Astrocyte (in vitro differentiated cells and primary cell): ENCODE data around the gene BCR. TPM values are rescaled to one million over a fixed set of nuclear protein-coding genes. Genes with fewer than 3 reads are reported as not detected.
A peak's percentile ranks its signal among the peaks of the same experiment; 100 is the strongest.

Experiments used
- DNase-seq: peaks from one replicate; pipeline ENCODE4 v3.0.0-alpha.2; 2010; ENCODE audit warnings: low read depth
- FAIRE-seq: peaks from 2 replicates; lab custom pipeline; 2011; peaks lifted over from hg19 to GRCh38; lab: Jason Lieb, UNC
- H2AFZ ChIP-seq: 2 replicates; pipeline ENCODE4 v1.6.0; 2012; ENCODE audit warnings: low read depth, low read length, inconsistent platforms
- H3K27ac ChIP-seq: 2 replicates; pipeline ENCODE4 v1.5.1; 2011; ENCODE audit warnings: low read depth, low read length, inconsistent platforms
- H3K27me3 ChIP-seq: 2 replicates; pipeline ENCODE4 v1.6.0; 2011; ENCODE audit warnings: low read length, inconsistent platforms; ENCODE audit not compliant: insufficient read depth
- H3K36me3 ChIP-seq: 2 replicates; pipeline ENCODE4 v1.5.1; 2011; ENCODE audit warnings: low read length, inconsistent platforms; ENCODE audit not compliant: insufficient read depth
- H3K4me1 ChIP-seq: 2 replicates; pipeline ENCODE4 v1.5.1; 2011; ENCODE audit warnings: low read length, inconsistent platforms; ENCODE audit not compliant: insufficient read depth
- H3K4me2 ChIP-seq: 2 replicates; pipeline ENCODE4 v1.6.0; 2012; ENCODE audit warnings: low read length, inconsistent platforms
- H3K4me3 ChIP-seq: 2 replicates; pipeline ENCODE4 v1.5.1; 2011; ENCODE audit warnings: low read depth, mild to moderate bottlenecking, low read length, inconsistent platforms; ENCODE audit not compliant: insufficient read depth
- H3K79me2 ChIP-seq: 2 replicates; pipeline ENCODE4 v1.6.0; 2012; ENCODE audit warnings: mild to moderate bottlenecking, low read length, inconsistent platforms; ENCODE audit not compliant: insufficient read depth
- H3K9ac ChIP-seq: 2 replicates; pipeline ENCODE4 v1.6.0; 2012; ENCODE audit warnings: mild to moderate bottlenecking, low read length, inconsistent platforms
- H3K9me3 ChIP-seq: 2 replicates; pipeline ENCODE4 v1.5.1; 2012; ENCODE audit warnings: low read depth, mild to moderate bottlenecking, low read length, inconsistent platforms; ENCODE audit not compliant: insufficient read depth
- H4K20me1 ChIP-seq: 2 replicates; pipeline ENCODE4 v1.6.0; 2012; ENCODE audit warnings: low read length, inconsistent platforms; ENCODE audit not compliant: insufficient read depth
- H3K27ac Mint-ChIP-seq: one replicate; pipeline ENCODE4 v1.8.0; 2021; ENCODE audit warnings: mild to moderate bottlenecking, mixed read lengths; ENCODE audit not compliant: unreplicated experiment
- H3K27me3 Mint-ChIP-seq: one replicate; pipeline ENCODE4 v1.8.0; 2021; ENCODE audit warnings: low read depth, mixed read lengths; ENCODE audit not compliant: unreplicated experiment
- H3K36me3 Mint-ChIP-seq: one replicate; pipeline ENCODE4 v1.8.0; 2021; ENCODE audit warnings: low read depth, mixed read lengths; ENCODE audit not compliant: unreplicated experiment
- H3K4me1 Mint-ChIP-seq: one replicate; pipeline ENCODE4 v1.8.0; 2021; ENCODE audit warnings: low read depth, mixed read lengths; ENCODE audit not compliant: unreplicated experiment
- H3K4me3 Mint-ChIP-seq: one replicate; pipeline ENCODE4 v1.8.0; 2021; ENCODE audit warnings: mild to moderate bottlenecking, moderate library complexity, mixed read lengths; ENCODE audit not compliant: unreplicated experiment
- H3K9me3 Mint-ChIP-seq: one replicate; pipeline ENCODE4 v1.8.0; 2021; ENCODE audit warnings: mild to moderate bottlenecking, mixed read lengths; ENCODE audit not compliant: unreplicated experiment
- CTCF ChIP-seq: IDR thresholded peaks from 2 replicates; pipeline ENCODE4 v1.5.1; 2011; ENCODE audit warnings: low read depth, mild to moderate bottlenecking, inconsistent platforms, low read length, moderate library complexity; ENCODE audit not compliant: insufficient read depth
- EZH2 ChIP-seq: IDR thresholded peaks from 2 replicates; pipeline ENCODE4 v1.6.1; 2012; ENCODE audit warnings: mild to moderate bottlenecking, low read length, inconsistent platforms; ENCODE audit not compliant: insufficient read depth
- total RNA-seq: library from RNA; stranded (reverse); gene quantifications from 2 replicates; pipeline ENCODE4 v1.2.1, GENCODE V29; 2021

Gene BCR
- total RNA-seq, 1 donor from 2014 or later = 48.9 TPM

- Histone ChIP-seq H3K27me3 (no peaks in the 10 kb centered on the region), H3K9ac (no peak overlapping the region), H3K27ac (no peak overlapping the region), H3K79me2 (no peaks in the 10 kb centered on the region), H4K20me1 (peaks cover 7% of the 10 kb centered on the region), H3K4me1 (peaks cover 28% of the 10 kb centered on the region), H2AFZ (no peak overlapping the region), H3K36me3 (no peaks in the 10 kb centered on the region), H3K4me3 (no peak overlapping the region), H3K4me2 (no peak overlapping the region), H3K9me3 (no peaks in the 10 kb centered on the region)
- Mint-ChIP-seq H3K4me3 (no peak overlapping the region), H3K27ac (no peak overlapping the region), H3K4me1 (peaks cover 12% of the 10 kb centered on the region), H3K36me3 (peaks cover 5% of the 10 kb centered on the region), H3K9me3 (no peaks in the 10 kb centered on the region), H3K27me3 (no peaks in the 10 kb centered on the region)
- no peak for TF ChIP-seq CTCF
- FAIRE-seq (no peak), DNase-seq (no peak)
Observed at GRCh38 chr22:23283591-23284503, 103.5 kb downstream of the BCR start.

GRCh38 chr22:23284504-23285033 lies 104.3 kb downstream of the BCR start:
- Histone ChIP-seq H3K27ac (no peak overlapping the region), H3K4me2 (no peak overlapping the region), H3K4me1 (peaks cover 28% of the 10 kb centered on the region), H3K9me3 (no peaks in the 10 kb centered on the region), H3K79me2 (no peaks in the 10 kb centered on the region), H2AFZ (no peak overlapping the region), H4K20me1 (peaks cover 7% of the 10 kb centered on the region), H3K9ac (no peak overlapping the region), H3K27me3 (no peaks in the 10 kb centered on the region), H3K36me3 (no peaks in the 10 kb centered on the region), H3K4me3 (no peak overlapping the region)
- no peak for DNase-seq
- Mint-ChIP-seq H3K36me3 (peaks cover 4% of the 10 kb centered on the region), H3K4me1 (peaks cover 11% of the 10 kb centered on the region), H3K27ac (no peak overlapping the region), H3K4me3 (no peak overlapping the region), H3K9me3 (no peaks in the 10 kb centered on the region), H3K27me3 (no peaks in the 10 kb centered on the region)
- TF ChIP-seq EZH2 = no peak
- TF ChIP-seq CTCF = no peak
- no peak for FAIRE-seq

- no peaks in the 10 kb centered on the region for H3K27me3 ChIP-seq
- no peaks in the 10 kb centered on the region for H3K27me3 Mint-ChIP-seq
- H3K27ac Mint-ChIP-seq = no peak overlapping the region
- DNase-seq (no peak), FAIRE-seq (no peak)
- H3K4me3 ChIP-seq = no peak overlapping the region
- H3K36me3 ChIP-seq = no peaks in the 10 kb centered on the region
- no peak for TF ChIP-seq CTCF
- H3K9ac ChIP-seq = no peak overlapping the region
- H3K4me3 Mint-ChIP-seq = no peak overlapping the region
- no peak overlapping the region for H3K27ac ChIP-seq
- no peaks in the 10 kb centered on the region for H3K79me2 ChIP-seq
- H3K4me1 Mint-ChIP-seq = peaks cover 7% of the 10 kb centered on the region
- no peaks in the 10 kb centered on the region for H3K9me3 ChIP-seq
- H3K36me3 Mint-ChIP-seq = peaks cover 6% of the 10 kb centered on the region
- peak overlapping the region; percentile 33 for H3K4me2 ChIP-seq
- H2AFZ ChIP-seq = no peak overlapping the region
- no peaks in the 10 kb centered on the region for H3K9me3 Mint-ChIP-seq
- H4K20me1 ChIP-seq = peaks cover 11% of the 10 kb centered on the region
- peaks cover 28% of the 10 kb centered on the region for H3K4me1 ChIP-seq
Observed at GRCh38 chr22:23285236-23285635, 104.9 kb downstream of the BCR start.
